Neural cell (in vitro differentiated cells): ENCODE results near the gene MUC5B. TPM values are rescaled to one million over a fixed set of nuclear protein-coding genes. Genes with fewer than 3 reads are reported as not detected.

Experiments
- H2AFZ ChIP-seq: fragments of 200-600, 300-800 bp; sonication (generic), shearing (Covaris generic); 2 replicates; pipeline ENCODE4 v1.6.0; 2014; ENCODE audit warnings: low read depth, mild to moderate bottlenecking, antibody characterized with exemption, low read length, moderate library complexity
- H3F3A ChIP-seq: fragments of 200-600 bp; shearing (Covaris generic); 2 replicates; pipeline ENCODE4 v1.6.1; 2016; ENCODE audit warnings: mild to moderate bottlenecking, moderate library complexity, mixed read lengths, antibody characterized with exemption, low read length; ENCODE audit not compliant: insufficient read depth, poor library complexity, severe bottlenecking
- H3K27ac ChIP-seq: fragments of 200-600, 300-800 bp; sonication (generic), shearing (Covaris generic); 2 replicates; pipeline ENCODE4 v1.5.1; 2014; ENCODE audit warnings: mild to moderate bottlenecking, low read length, moderate library complexity
- H3K27me3 ChIP-seq: fragments of 300-800, 200-600 bp; sonication (generic), shearing (Covaris generic); 2 replicates; pipeline ENCODE4 v1.6.0; 2014; ENCODE audit warnings: mild to moderate bottlenecking, low read depth, low read length, moderate library complexity; ENCODE audit not compliant: insufficient read depth
- H3K36me3 ChIP-seq: fragments of 300-800, 200-600 bp; sonication (generic), shearing (Covaris generic); 2 replicates; pipeline ENCODE4 v1.5.1; 2014; ENCODE audit warnings: mild to moderate bottlenecking, antibody characterized with exemption, low read length, moderate library complexity; ENCODE audit not compliant: insufficient read depth
- H3K4me2 ChIP-seq: fragments of 300-800, 200-600 bp; sonication (generic), shearing (Covaris generic); 2 replicates; pipeline ENCODE4 v1.6.0; 2014; ENCODE audit warnings: mild to moderate bottlenecking, low read length
- H3K4me3 ChIP-seq: fragments of 300-800, 200-600 bp; sonication (generic), shearing (Covaris generic); 2 replicates; pipeline ENCODE4 v1.5.1; 2014; ENCODE audit warnings: mild to moderate bottlenecking, low read length, moderate library complexity
- H3K79me2 ChIP-seq: fragments of 200-600 bp; shearing (Covaris generic); replicated peaks from 2 replicates; pipeline ENCODE4 v1.6.0; 2014; ENCODE audit warnings: mild to moderate bottlenecking, low read length, moderate library complexity; ENCODE audit not compliant: insufficient read depth
- H3K9ac ChIP-seq: fragments of 300-800, 200-600 bp; sonication (generic), shearing (Covaris generic); 2 replicates; pipeline ENCODE4 v1.6.1; 2016; ENCODE audit warnings: mild to moderate bottlenecking, low read length, mixed read lengths
- H3K9me2 ChIP-seq: fragments of 200-600 bp; shearing (Covaris generic); 2 replicates; pipeline ENCODE4 v1.6.1; 2016; ENCODE audit warnings: mild to moderate bottlenecking, low read length, mixed read lengths; ENCODE audit not compliant: insufficient read depth
- H3K9me3 ChIP-seq: fragments of 200-600, 300-800 bp; sonication (generic), shearing (Covaris generic); 2 replicates; pipeline ENCODE4 v1.6.1; 2016; ENCODE audit warnings: mild to moderate bottlenecking, mixed run types, low read length, moderate library complexity, mixed read lengths
- H4K20me1 ChIP-seq: fragments of 200-600 bp; shearing (Covaris generic); 2 replicates; pipeline ENCODE4 v1.6.1; 2016; ENCODE audit warnings: mild to moderate bottlenecking, mixed run types; ENCODE audit not compliant: insufficient read depth
- CTCF ChIP-seq: fragments of 450-650 bp; IDR thresholded peaks from 2 replicates; pipeline ENCODE4 v1.5.1; 2014; ENCODE audit warnings: antibody characterized with exemption, mild to moderate bottlenecking, moderate library complexity; ENCODE audit not compliant: poor library complexity, severe bottlenecking
- EP300 ChIP-seq: fragments of 450-650 bp; conservative IDR thresholded peaks from 2 replicates; pipeline ENCODE4 v1.6.1; 2014; ENCODE audit warnings: antibody characterized with exemption, mild to moderate bottlenecking, moderate library complexity; ENCODE audit not compliant: poor library complexity, severe bottlenecking
- EZH2 ChIP-seq: fragments of 200-600, 300-800 bp; shearing (Covaris generic), sonication (generic); IDR thresholded peaks from 2 replicates; pipeline ENCODE4 v1.6.1; 2014; ENCODE audit warnings: antibody characterized with exemption, low read length, borderline replicate concordance, mild to moderate bottlenecking; ENCODE audit not compliant: insufficient read depth, poor library complexity, severe bottlenecking
- MXI1 ChIP-seq: fragments of 450-650 bp; conservative IDR thresholded peaks from 2 replicates; pipeline ENCODE4 v1.6.1; 2014; ENCODE audit warnings: antibody characterized with exemption, mild to moderate bottlenecking; ENCODE audit not compliant: poor library complexity, severe bottlenecking
- POLR2AphosphoS5 ChIP-seq: IDR thresholded peaks from 2 replicates; pipeline ENCODE4 v1.6.1; 2012
- RAD21 ChIP-seq: fragments of 450-650 bp; conservative IDR thresholded peaks from 2 replicates; pipeline ENCODE4 v1.6.1; 2014; ENCODE audit warnings: antibody characterized with exemption, mild to moderate bottlenecking, moderate library complexity
- REST ChIP-seq: IDR thresholded peaks from 2 replicates; pipeline ENCODE4 v1.6.1; 2012; ENCODE audit warnings: borderline replicate concordance
- SMC3 ChIP-seq: fragments of 450-650 bp; conservative IDR thresholded peaks from 2 replicates; pipeline ENCODE4 v1.6.1; 2014; ENCODE audit warnings: antibody characterized with exemption, mild to moderate bottlenecking, moderate library complexity; ENCODE audit not compliant: poor library complexity
- TAF1 ChIP-seq: IDR thresholded peaks from 2 replicates; pipeline ENCODE4 v1.6.1; 2012; ENCODE audit warnings: low read depth
- polyA plus RNA-seq: library from polyadenylated mRNA; depleted of rRNA; stranded (reverse); fragments of >200 nt; gene quantifications from 2 replicates; pipeline ENCODE4 v1.2.3, GENCODE V29; 2014

Gene MUC5B
- polyA plus RNA-seq, 1 donor from 2014 or later, result not detected

- Histone ChIP-seq H3K4me3 (no peak overlapping the region), H3K27me3 (no peaks in the 10 kb centered on the region)
These were observed 15.0 kb downstream of the MUC5B start for GRCh38 chr11:1237851-1238250.

More at GRCh38 chr11:1237851-1238250, 15.0 kb downstream of the MUC5B start:
- Histone ChIP-seq H3K36me3 (no peaks in the 10 kb centered on the region), H3K79me2 (no peaks in the 10 kb centered on the region), H4K20me1 (no peaks in the 10 kb centered on the region), H3K9ac (no peak overlapping the region), H2AFZ (no peak overlapping the region), H3K9me2 (no peaks in the 10 kb centered on the region), H3K9me3 (no peaks in the 10 kb centered on the region), H3K27ac (no peak overlapping the region), H3F3A (no peaks in the 10 kb centered on the region), H3K4me2 (no peak overlapping the region)
- TF ChIP-seq EP300, result no peak
- no peak for TF ChIP-seq RAD21
- TF ChIP-seq POLR2AphosphoS5, result no peak
- TF ChIP-seq TAF1, result no peak
- TF ChIP-seq SMC3, result no peak
- TF ChIP-seq CTCF, result no peak
- TF ChIP-seq MXI1, result no peak
- TF ChIP-seq REST, result no peak
- TF ChIP-seq EZH2, result no peak
